ENCODE measurements around the gene LSM5. TPM values are rescaled to one million over a fixed set of nuclear protein-coding genes. Genes with fewer than 3 reads are reported as not detected.

The LSM5 gene
- total RNA-seq, 1 donor from 2014 or later, result 35.5 TPM

DNA sequence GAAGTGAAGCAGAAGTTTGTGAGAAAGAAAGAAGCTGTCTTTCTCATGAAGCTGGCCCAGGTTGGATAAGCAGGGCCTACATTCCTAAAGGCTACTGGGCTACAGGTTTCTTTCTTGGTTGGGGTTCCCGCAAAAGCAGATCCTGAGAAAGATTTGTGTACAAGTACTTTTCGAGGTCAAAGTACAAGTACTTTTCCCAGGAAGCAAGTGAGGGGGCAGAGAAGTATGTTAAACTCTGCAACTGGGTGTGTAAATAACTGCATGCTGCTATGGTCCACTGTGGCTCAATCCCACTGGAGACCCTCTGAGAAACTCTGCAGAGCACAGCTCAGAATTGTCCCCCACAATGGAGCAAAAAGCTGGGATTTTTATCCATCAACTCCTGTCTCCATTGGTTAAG lies 28.7 kb downstream of the LSM5 start:
- no peaks in the 10 kb centered on the region for H3K9me3 Mint-ChIP-seq (ENCODE audit: unreplicated experiment)
- no peaks in the 10 kb centered on the region for H3K36me3 Mint-ChIP-seq (ENCODE audit: unreplicated experiment)
- H3K4me1 Mint-ChIP-seq (ENCODE audit: unreplicated experiment), result peaks cover 10% of the 10 kb centered on the region
- no peak overlapping the region for H3K27ac Mint-ChIP-seq (ENCODE audit: unreplicated experiment)
- DNase-seq (ENCODE audit: extremely low spot score, unreplicated experiment), result no peak
- TF ChIP-seq, protein P1, sequence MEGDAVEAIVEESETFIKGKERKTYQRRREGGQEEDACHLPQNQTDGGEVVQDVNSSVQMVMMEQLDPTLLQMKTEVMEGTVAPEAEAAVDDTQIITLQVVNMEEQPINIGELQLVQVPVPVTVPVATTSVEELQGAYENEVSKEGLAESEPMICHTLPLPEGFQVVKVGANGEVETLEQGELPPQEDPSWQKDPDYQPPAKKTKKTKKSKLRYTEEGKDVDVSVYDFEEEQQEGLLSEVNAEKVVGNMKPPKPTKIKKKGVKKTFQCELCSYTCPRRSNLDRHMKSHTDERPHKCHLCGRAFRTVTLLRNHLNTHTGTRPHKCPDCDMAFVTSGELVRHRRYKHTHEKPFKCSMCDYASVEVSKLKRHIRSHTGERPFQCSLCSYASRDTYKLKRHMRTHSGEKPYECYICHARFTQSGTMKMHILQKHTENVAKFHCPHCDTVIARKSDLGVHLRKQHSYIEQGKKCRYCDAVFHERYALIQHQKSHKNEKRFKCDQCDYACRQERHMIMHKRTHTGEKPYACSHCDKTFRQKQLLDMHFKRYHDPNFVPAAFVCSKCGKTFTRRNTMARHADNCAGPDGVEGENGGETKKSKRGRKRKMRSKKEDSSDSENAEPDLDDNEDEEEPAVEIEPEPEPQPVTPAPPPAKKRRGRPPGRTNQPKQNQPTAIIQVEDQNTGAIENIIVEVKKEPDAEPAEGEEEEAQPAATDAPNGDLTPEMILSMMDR (IDR thresholded peaks at IDR 0.05), result no peak
- no peak overlapping the region for H3K4me3 Mint-ChIP-seq (ENCODE audit: unreplicated experiment)
- peaks cover 7% of the 10 kb centered on the region for H3K27me3 Mint-ChIP-seq (ENCODE audit: unreplicated experiment)

- no peaks in the 10 kb centered on the region for H3K36me3 Mint-ChIP-seq (ENCODE audit: unreplicated experiment)
- TF ChIP-seq, protein P1 (IDR thresholded peaks at IDR 0.05), result no peak
- peaks cover 10% of the 10 kb centered on the region for H3K4me1 Mint-ChIP-seq (ENCODE audit: unreplicated experiment)
- H3K9me3 Mint-ChIP-seq (ENCODE audit: unreplicated experiment), result no peaks in the 10 kb centered on the region
- H3K27me3 Mint-ChIP-seq (ENCODE audit: unreplicated experiment), result peaks cover 12% of the 10 kb centered on the region
- no peak overlapping the region for H3K27ac Mint-ChIP-seq (ENCODE audit: unreplicated experiment)
- no peak for DNase-seq (ENCODE audit: extremely low spot score, unreplicated experiment)
- no peak overlapping the region for H3K4me3 Mint-ChIP-seq (ENCODE audit: unreplicated experiment)
Measured at GRCh38 chr7:32459788-32460187, 30.4 kb downstream of the LSM5 start.

- peaks cover 6% of the 10 kb centered on the region for H3K4me1 Mint-ChIP-seq (ENCODE audit: unreplicated experiment)
- no peak overlapping the region for H3K27ac Mint-ChIP-seq (ENCODE audit: unreplicated experiment)
- no peaks in the 10 kb centered on the region for H3K9me3 Mint-ChIP-seq (ENCODE audit: unreplicated experiment)
- peaks cover 25% of the 10 kb centered on the region for H3K27me3 Mint-ChIP-seq (ENCODE audit: unreplicated experiment)
- DNase-seq (ENCODE audit: extremely low spot score, unreplicated experiment), result no peak
- H3K4me3 Mint-ChIP-seq (ENCODE audit: unreplicated experiment), result no peak overlapping the region
- H3K36me3 Mint-ChIP-seq (ENCODE audit: unreplicated experiment), result no peaks in the 10 kb centered on the region
- TF ChIP-seq, protein P1 (IDR thresholded peaks at IDR 0.05), result no peak
Measured at GRCh38 chr7:32458025-32458424, 32.2 kb downstream of the LSM5 start.

GRCh38 chr7:32453341-32454011 lies 36.7 kb downstream of the LSM5 start:
- no peaks in the 10 kb centered on the region for H3K4me1 Mint-ChIP-seq (ENCODE audit: unreplicated experiment)
- DNase-seq (ENCODE audit: extremely low spot score, unreplicated experiment), result no peak
- H3K4me3 Mint-ChIP-seq (ENCODE audit: unreplicated experiment), result no peak overlapping the region
- no peaks in the 10 kb centered on the region for H3K36me3 Mint-ChIP-seq (ENCODE audit: unreplicated experiment)
- H3K27me3 Mint-ChIP-seq (ENCODE audit: unreplicated experiment), result peaks cover 42% of the 10 kb centered on the region
- no peak overlapping the region for H3K27ac Mint-ChIP-seq (ENCODE audit: unreplicated experiment)
- no peaks in the 10 kb centered on the region for H3K9me3 Mint-ChIP-seq (ENCODE audit: unreplicated experiment)
- TF ChIP-seq, protein P1 (IDR thresholded peaks at IDR 0.05), result no peak

DNA sequence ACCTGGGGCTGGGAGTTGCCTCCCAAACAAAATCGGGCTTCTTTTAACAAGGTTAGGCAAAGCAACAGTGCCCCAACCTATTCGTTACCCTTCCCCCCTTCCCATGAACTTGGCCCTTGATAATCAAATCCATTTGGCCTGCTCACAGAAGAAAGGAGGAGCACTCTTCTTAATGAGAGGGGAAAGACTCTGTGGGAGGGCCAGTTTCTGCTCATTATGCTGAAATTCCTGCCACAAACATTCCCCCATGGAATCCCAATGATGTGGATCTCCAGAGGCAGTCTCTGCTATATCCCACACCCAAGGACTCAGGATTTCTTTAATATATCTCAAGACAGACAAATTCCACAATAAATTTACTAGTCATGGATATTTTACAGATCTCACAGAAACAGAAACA lies 43.0 kb downstream of the LSM5 start:
- no peaks in the 10 kb centered on the region for H3K36me3 Mint-ChIP-seq (ENCODE audit: unreplicated experiment)
- no peaks in the 10 kb centered on the region for H3K4me1 Mint-ChIP-seq (ENCODE audit: unreplicated experiment)
- no peak for DNase-seq (ENCODE audit: extremely low spot score, unreplicated experiment)
- H3K27me3 Mint-ChIP-seq (ENCODE audit: unreplicated experiment), result peaks cover 18% of the 10 kb centered on the region
- H3K4me3 Mint-ChIP-seq (ENCODE audit: unreplicated experiment), result no peak overlapping the region
- H3K9me3 Mint-ChIP-seq (ENCODE audit: unreplicated experiment), result no peaks in the 10 kb centered on the region
- no peak overlapping the region for H3K27ac Mint-ChIP-seq (ENCODE audit: unreplicated experiment)
- TF ChIP-seq, protein P1 (IDR thresholded peaks at IDR 0.05), result no peak
